Nephron (organoid): Measurements from ENCODE around the gene THOC7.
A peak's percentile ranks its signal among the peaks of the same experiment; 100 is the strongest.

Source experiments
- H3K27ac Mint-ChIP-seq, 3 experiments: 2 replicates each; pipeline ENCODE4 v1.8.0; 2020; ENCODE audit warnings: mixed read lengths in 3 of 3, mild to moderate bottlenecking in 2 of 3, moderate library complexity in 1 of 3
- H3K27me3 Mint-ChIP-seq: 2 replicates; pipeline ENCODE4 v1.8.0; 2021; ENCODE audit warnings: low read depth, mild to moderate bottlenecking, moderate library complexity, mixed read lengths
- H3K36me3 Mint-ChIP-seq: 2 replicates; pipeline ENCODE4 v1.8.0; 2020; ENCODE audit warnings: low read depth, mixed read lengths
- H3K4me1 Mint-ChIP-seq: 2 replicates; pipeline ENCODE4 v1.8.0; 2020; ENCODE audit warnings: mixed read lengths
- H3K4me3 Mint-ChIP-seq, 3 experiments: 2 replicates each; pipeline ENCODE4 v1.8.0; 2020; ENCODE audit warnings: mild to moderate bottlenecking in 3 of 3, mixed read lengths in 3 of 3, moderate library complexity in 2 of 3
- H3K9me3 Mint-ChIP-seq: 2 replicates; pipeline ENCODE4 v1.8.0; 2020; ENCODE audit warnings: mixed read lengths
- CTCF ChIP-seq, 3 experiments: fragments of 200-600 bp; sonication (generic); IDR thresholded peaks; one replicate each; pipeline ENCODE4 v1.5.0; 2021; ENCODE audit warnings: antibody characterized with exemption in 3 of 3; ENCODE audit not compliant: unreplicated experiment in 3 of 3

The THOC7 gene

GRCh38 chr3:63900459-63900858 is 36.9 kb upstream of the THOC7 start:
- H3K9me3 Mint-ChIP-seq, result no peaks in the 10 kb centered on the region
- H3K4me3 Mint-ChIP-seq, result no peak overlapping the region
- no peak for TF ChIP-seq CTCF (IDR thresholded peaks at IDR 0.05; ENCODE audit: unreplicated experiment in 3 of 3)
- peaks cover 36% of the 10 kb centered on the region for H3K36me3 Mint-ChIP-seq
- no peaks in the 10 kb centered on the region for H3K27me3 Mint-ChIP-seq
- H3K27ac Mint-ChIP-seq, result no peak overlapping the region
- peaks cover 16% of the 10 kb centered on the region for H3K4me1 Mint-ChIP-seq

GRCh38 chr3:63900010-63900409 is 36.4 kb upstream of the THOC7 start:
- TF ChIP-seq CTCF (IDR thresholded peaks at IDR 0.05; ENCODE audit: unreplicated experiment in 3 of 3), result no peak
- H3K4me1 Mint-ChIP-seq, result peaks cover 16% of the 10 kb centered on the region
- no peaks in the 10 kb centered on the region for H3K9me3 Mint-ChIP-seq
- no peak overlapping the region for H3K4me3 Mint-ChIP-seq
- no peaks in the 10 kb centered on the region for H3K27me3 Mint-ChIP-seq
- no peak overlapping the region for H3K27ac Mint-ChIP-seq
- H3K36me3 Mint-ChIP-seq, result peaks cover 36% of the 10 kb centered on the region

- Mint-ChIP-seq H3K36me3 (peaks cover 27% of the 10 kb centered on the region), H3K4me3 (no peak overlapping the region), H3K4me1 (peaks cover 23% of the 10 kb centered on the region), H3K27me3 (no peaks in the 10 kb centered on the region), H3K27ac (peak overlapping the region in 2 of 3 experiments; percentile 7 to 11), H3K9me3 (no peaks in the 10 kb centered on the region)
- TF ChIP-seq CTCF (IDR thresholded peaks at IDR 0.05; ENCODE audit: unreplicated experiment in 3 of 3), result no peak
Observed at GRCh38 chr3:63896332-63897030, 32.9 kb upstream of the THOC7 start.

- no peak overlapping the region for H3K4me3 Mint-ChIP-seq
- TF ChIP-seq CTCF (IDR thresholded peaks at IDR 0.05; ENCODE audit: unreplicated experiment in 3 of 3), result no peak
- H3K4me1 Mint-ChIP-seq, result peaks cover 23% of the 10 kb centered on the region
- H3K36me3 Mint-ChIP-seq, result peaks cover 22% of the 10 kb centered on the region
- peak overlapping the region in 1 of 3 experiments; percentile 14 for H3K27ac Mint-ChIP-seq
- no peaks in the 10 kb centered on the region for H3K27me3 Mint-ChIP-seq
- no peaks in the 10 kb centered on the region for H3K9me3 Mint-ChIP-seq
Observed at GRCh38 chr3:63895422-63896189, 32.0 kb upstream of the THOC7 start.

- H3K4me3 Mint-ChIP-seq, result no peak overlapping the region
- H3K4me1 Mint-ChIP-seq, result peaks cover 23% of the 10 kb centered on the region
- H3K9me3 Mint-ChIP-seq, result no peaks in the 10 kb centered on the region
- H3K27me3 Mint-ChIP-seq, result no peaks in the 10 kb centered on the region
- H3K36me3 Mint-ChIP-seq, result peaks cover 8% of the 10 kb centered on the region
- no peak overlapping the region for H3K27ac Mint-ChIP-seq
- no peak for TF ChIP-seq CTCF (IDR thresholded peaks at IDR 0.05; ENCODE audit: unreplicated experiment in 3 of 3)
Observed at GRCh38 chr3:63892773-63893352, 29.3 kb upstream of the THOC7 start.
